ENCODE data around the gene PIGV.
"Not testable (repeated sequence)": the region's sequence is repeated elsewhere in the genome, so short reads cannot be mapped to it uniquely, and the experiment has no call there.

PIGV gene

DNA sequence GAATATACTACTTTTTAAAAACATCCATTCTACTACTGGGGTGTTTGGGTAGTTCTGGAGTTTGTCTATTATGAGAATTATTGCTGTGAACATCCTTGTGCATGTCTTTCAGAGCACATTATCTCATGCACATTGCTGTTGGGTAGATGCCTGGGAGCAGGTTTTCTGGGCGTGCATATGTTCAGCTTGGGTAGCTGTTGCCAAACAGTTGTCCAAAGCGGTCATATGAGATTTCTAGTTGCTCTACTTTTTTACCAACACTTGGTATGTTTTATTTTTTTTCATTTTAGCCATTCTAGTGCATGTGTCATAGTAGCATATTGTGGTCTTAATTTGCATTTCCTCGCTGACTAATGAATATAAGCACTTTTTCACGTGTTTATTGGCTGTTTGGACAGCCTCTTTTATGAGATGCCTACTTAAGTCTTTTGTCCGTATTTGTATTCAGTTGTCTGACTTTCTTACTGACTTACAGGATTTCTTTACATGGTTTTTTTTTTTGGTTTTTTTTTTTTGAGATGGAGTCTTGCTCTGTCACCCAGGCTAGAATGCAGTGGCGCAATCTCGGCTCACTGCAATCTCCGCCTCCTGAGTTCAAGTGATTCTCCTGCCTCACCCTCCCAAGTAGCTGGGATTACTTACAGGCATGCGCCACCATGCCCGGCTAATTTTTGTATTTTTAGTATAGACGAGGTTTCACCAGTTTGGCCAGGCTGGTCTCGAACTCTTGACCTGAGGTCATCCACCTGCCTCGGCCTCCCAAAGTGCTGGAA lies 56.9 kb downstream of the PIGV start:
- TF ChIP-seq, protein P1, sequence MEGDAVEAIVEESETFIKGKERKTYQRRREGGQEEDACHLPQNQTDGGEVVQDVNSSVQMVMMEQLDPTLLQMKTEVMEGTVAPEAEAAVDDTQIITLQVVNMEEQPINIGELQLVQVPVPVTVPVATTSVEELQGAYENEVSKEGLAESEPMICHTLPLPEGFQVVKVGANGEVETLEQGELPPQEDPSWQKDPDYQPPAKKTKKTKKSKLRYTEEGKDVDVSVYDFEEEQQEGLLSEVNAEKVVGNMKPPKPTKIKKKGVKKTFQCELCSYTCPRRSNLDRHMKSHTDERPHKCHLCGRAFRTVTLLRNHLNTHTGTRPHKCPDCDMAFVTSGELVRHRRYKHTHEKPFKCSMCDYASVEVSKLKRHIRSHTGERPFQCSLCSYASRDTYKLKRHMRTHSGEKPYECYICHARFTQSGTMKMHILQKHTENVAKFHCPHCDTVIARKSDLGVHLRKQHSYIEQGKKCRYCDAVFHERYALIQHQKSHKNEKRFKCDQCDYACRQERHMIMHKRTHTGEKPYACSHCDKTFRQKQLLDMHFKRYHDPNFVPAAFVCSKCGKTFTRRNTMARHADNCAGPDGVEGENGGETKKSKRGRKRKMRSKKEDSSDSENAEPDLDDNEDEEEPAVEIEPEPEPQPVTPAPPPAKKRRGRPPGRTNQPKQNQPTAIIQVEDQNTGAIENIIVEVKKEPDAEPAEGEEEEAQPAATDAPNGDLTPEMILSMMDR (IDR thresholded peaks at IDR 0.05; ENCODE audit: low read depth, low read length, missing control alignments): no peak
- no peak for DNase-seq (ENCODE audit: low read depth)
- in situ Hi-C loops (cut with HindIII; ENCODE audit: low sequenced_read_pairs): no loop called here
- no peak overlapping the region for H3K4me3 ChIP-seq (ENCODE audit: low read depth, low read length)

DNA sequence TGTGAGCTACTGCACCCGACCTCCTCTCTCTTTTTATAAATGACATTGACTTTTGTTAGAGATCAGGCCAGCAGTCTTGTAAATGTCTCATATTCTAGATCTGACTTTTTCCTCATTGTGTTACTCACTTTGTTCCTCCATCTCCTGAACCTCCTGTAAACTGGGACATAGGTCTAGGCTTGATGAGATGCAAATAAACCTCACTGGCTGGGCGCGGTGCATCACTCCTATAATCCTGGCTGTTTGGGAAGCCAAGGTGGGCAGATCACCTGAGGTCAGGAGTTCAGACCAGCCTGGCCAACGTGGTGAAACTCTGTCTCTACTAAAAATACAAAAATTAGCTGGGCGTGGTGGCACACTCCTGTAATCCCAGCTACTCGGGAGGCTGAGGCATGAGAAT lies 60.1 kb downstream of the PIGV start:
- DNase-seq (ENCODE audit: low read depth): not testable (repeated sequence)

More for the DNA sequence above, 60.1 kb downstream of the PIGV start:
- H3K4me3 ChIP-seq (ENCODE audit: low read depth, low read length); in situ Hi-C loops (cut with HindIII; ENCODE audit: low sequenced_read_pairs): not testable (repeated sequence)
